ENCODE results near the gene PTH.
A peak's percentile ranks its signal among the peaks of the same experiment; 100 is the strongest.

PTH gene

DNA sequence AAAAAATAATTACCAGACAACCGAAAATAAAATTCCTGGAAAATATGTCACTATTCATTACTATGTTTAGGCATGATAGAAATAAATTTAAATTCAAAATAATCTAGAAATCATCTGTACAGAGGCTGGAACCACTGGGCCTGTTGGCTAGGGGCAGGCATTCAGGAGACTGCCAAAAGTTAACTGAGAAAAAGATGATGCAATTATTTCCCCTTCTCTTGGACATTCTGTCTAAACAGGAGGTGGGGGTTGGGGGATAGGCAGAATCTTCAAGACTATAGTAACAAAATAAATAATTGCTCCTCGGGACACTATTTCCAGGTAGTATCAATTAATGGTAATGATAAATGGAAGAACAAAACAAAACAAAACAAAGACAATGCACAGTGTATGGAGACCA is 46.9 kb downstream of the PTH start:
- no peak for DNase-seq (ENCODE audit: low read depth)

DNA sequence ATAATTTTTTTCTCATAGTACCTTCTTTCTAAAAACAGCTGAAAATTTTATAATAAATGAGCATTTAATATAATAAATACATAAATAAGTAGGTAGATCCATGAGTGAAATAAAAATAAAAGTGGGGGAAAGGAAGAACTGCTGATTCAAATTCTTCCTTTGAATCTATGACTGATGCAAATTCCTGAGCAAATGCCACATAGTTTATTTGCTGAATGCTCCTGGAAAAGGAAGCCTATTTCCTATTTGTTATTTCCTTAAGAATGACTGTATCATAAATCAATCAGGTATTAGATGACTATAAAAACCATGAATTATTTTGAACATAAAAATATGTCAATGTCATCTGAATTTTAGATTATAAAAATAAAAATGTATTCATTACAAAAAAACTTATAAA is 49.4 kb downstream of the PTH start:
- DNase-seq (ENCODE audit: low read depth), result peak; percentile 74

DNA sequence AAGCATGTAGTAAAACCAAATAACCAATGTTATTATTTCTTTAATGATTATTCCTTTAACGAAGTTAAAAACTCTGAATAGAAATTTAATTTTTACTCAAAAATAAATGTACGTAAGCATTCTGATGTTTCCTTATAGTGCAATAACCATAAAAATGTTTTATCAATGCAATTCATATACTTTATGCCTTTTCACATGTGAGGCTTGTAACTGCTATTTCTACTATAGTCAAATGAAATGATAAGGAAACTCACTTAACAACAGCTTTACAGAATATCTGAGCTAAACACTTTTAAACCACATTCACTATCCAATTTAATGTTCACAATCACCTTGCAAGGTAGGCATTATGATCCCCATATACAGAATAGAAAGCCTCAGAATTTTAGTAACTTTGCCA is 50.2 kb downstream of the PTH start:
- DNase-seq (ENCODE audit: low read depth), result no peak
